Measurements from ENCODE around the gene ANKS1A. TPM values are rescaled to one million over a fixed set of nuclear protein-coding genes. Genes with fewer than 3 reads are reported as not detected.

Gene ANKS1A
- polyA plus RNA-seq, 1 of the 3 experiments (the other 2 are of a cell fraction), result 7.6 TPM

DNA sequence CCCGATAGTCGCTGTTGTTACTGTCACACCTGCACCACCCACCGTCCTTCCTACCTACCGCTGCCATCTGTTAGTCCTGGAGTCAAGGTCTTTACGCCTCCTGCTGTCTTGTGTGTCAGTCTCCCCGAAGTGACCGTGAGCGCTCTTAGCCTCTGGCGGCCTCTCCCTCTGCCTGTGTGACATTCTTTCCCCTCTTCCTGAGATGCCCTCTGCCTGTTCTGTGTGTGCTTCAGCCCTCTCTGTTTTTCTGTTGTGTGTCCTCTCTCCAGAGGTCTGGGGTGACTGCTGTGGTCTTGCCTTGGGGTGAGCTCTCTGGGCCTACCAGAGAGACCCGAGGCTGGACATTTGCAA lies 197.2 kb downstream of the ANKS1A start:
- H3K9ac ChIP-seq, result no peak overlapping the region
- ChIA-PET CTCF (no interaction called here), POLR2A (no interaction called here)
- no peak overlapping the region for H2AFZ ChIP-seq (ENCODE audit: low read depth)
- H3K27me3 ChIP-seq (ENCODE audit: insufficient read depth), result no peaks in the 10 kb centered on the region
- DNase-seq, result peak; percentile 16
- TF ChIP-seq JUND (IDR thresholded peaks at IDR 0.05) (no peak), NRF1 (IDR thresholded peaks at IDR 0.05; ENCODE audit: low read depth, low read length) (no peak), FOXM1 (IDR thresholded peaks at IDR 0.05; ENCODE audit: low read depth) (no peak), FOSL2 (IDR thresholded peaks at IDR 0.05; ENCODE audit: borderline replicate concordance, low read depth) (no peak), MEF2A (IDR thresholded peaks at IDR 0.05; ENCODE audit: borderline replicate concordance, low read depth) (no peak), SIN3A (IDR thresholded peaks at IDR 0.05; ENCODE audit: borderline replicate concordance, low read depth, low read length) (no peak), TEAD4 (IDR thresholded peaks at IDR 0.05; ENCODE audit: borderline replicate concordance, insufficient read depth) (no peak)
- TF ChIP-seq, protein P1, sequence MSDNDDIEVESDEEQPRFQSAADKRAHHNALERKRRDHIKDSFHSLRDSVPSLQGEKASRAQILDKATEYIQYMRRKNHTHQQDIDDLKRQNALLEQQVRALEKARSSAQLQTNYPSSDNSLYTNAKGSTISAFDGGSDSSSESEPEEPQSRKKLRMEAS (IDR thresholded peaks at IDR 0.05; ENCODE audit: low read depth), result no peak
- H3K9me2 ChIP-seq, result no peaks in the 10 kb centered on the region
- no peak overlapping the region for H3K4me2 ChIP-seq
- H3K27ac ChIP-seq (ENCODE audit: low read depth in 2 of 2, low read length in 1 of 2), result no peak overlapping the region
- peaks cover 0 to 11% of the 10 kb centered on the region in 2 experiments; a peak in 1 of 4 replicates for H3K4me1 ChIP-seq (ENCODE audit: control insufficient read depth in 1 of 2, insufficient read depth in 2 of 2, low read depth in 1 of 2, low read length in 1 of 2)
- peaks cover 0 to 41% of the 10 kb centered on the region in 2 experiments for H3K36me3 ChIP-seq (replicated peaks in 1 of 2; ENCODE audit: control insufficient read depth in 1 of 2, insufficient read depth in 2 of 2, low read length in 1 of 2)
- H4K20me1 ChIP-seq (ENCODE audit: insufficient read depth), result no peaks in the 10 kb centered on the region
- no peaks in the 10 kb centered on the region for H3K79me2 ChIP-seq (ENCODE audit: insufficient read depth)
- H3K4me3 ChIP-seq (ENCODE audit: low read depth in 2 of 2, low read length in 1 of 2), result no peak overlapping the region
- no peaks in the 10 kb centered on the region for H3K9me3 ChIP-seq
- WGBS (ENCODE audit: low lambda C conversion rate), result 90% methylated on average over 10 of the region's 10 CpGs
- H3F3A ChIP-seq (replicated peaks; ENCODE audit: insufficient read depth), result no peaks in the 10 kb centered on the region

DNA sequence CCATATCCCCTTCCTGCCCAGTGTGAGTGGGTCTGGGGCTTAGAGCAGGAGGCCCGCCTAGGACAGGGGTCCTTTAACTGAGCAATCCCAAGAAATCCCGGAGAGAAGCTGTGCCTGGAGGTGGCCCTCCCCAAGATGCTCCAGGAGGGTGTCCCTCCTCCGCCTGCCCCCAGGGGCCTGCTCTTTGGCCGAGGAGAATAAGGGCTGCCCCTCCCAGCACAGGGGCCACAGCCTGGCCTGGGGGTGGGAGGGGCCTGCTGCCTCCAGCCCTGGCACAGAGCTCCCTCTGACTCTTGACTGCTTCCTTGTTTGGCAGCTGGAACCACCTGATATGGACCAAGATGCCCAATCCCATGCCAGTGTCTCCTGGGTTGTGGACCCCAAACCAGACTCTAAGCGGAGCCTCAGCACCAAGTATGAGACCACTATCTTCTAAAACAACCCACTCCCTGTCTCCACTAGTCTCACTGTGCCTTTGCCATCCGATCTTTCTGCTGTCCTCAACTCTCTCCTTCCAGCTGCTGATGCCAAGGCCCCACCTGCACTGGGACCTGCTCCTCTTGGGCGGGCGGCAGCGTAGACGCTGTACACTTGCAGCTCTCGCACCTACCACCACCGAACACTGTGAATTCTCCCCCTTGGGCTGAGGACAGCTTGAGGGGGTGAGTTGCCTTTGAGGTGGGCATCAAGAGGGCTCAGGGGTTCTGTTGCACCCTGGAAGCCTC lies 197.7 kb downstream of the ANKS1A start:
- Histone ChIP-seq H3K79me2 (ENCODE audit: insufficient read depth) (no peaks in the 10 kb centered on the region), H3F3A (replicated peaks; ENCODE audit: insufficient read depth) (no peaks in the 10 kb centered on the region), H3K9ac (no peak overlapping the region), H3K4me2 (no peak overlapping the region), H4K20me1 (ENCODE audit: insufficient read depth) (no peaks in the 10 kb centered on the region), H2AFZ (ENCODE audit: low read depth) (no peak overlapping the region), H3K27ac (ENCODE audit: low read depth in 2 of 2, low read length in 1 of 2) (no peak overlapping the region), H3K4me1 (ENCODE audit: control insufficient read depth in 1 of 2, insufficient read depth in 2 of 2, low read depth in 1 of 2, low read length in 1 of 2) (peaks cover 0 to 11% of the 10 kb centered on the region in 2 experiments; a peak in 1 of 4 replicates), H3K27me3 (ENCODE audit: insufficient read depth) (no peaks in the 10 kb centered on the region), H3K9me2 (no peaks in the 10 kb centered on the region), H3K36me3 (replicated peaks in 1 of 2; ENCODE audit: control insufficient read depth in 1 of 2, insufficient read depth in 2 of 2, low read length in 1 of 2) (peaks cover 0 to 39% of the 10 kb centered on the region in 2 experiments), H3K4me3 (ENCODE audit: low read depth in 2 of 2, low read length in 1 of 2) (no peak overlapping the region), H3K9me3 (no peaks in the 10 kb centered on the region)
- no peak for DNase-seq
- ChIA-PET CTCF (no interaction called here), POLR2A (no interaction called here)
- WGBS (ENCODE audit: low lambda C conversion rate), result 94% methylated on average over 5 of the region's 12 CpGs
- TF ChIP-seq POLR2AphosphoS5 (IDR thresholded peaks at IDR 0.05; ENCODE audit: low read depth, low read length), result no peak
- TF ChIP-seq GABPA (IDR thresholded peaks at IDR 0.05; ENCODE audit: low read depth), result no peak
- TF ChIP-seq, protein P2, sequence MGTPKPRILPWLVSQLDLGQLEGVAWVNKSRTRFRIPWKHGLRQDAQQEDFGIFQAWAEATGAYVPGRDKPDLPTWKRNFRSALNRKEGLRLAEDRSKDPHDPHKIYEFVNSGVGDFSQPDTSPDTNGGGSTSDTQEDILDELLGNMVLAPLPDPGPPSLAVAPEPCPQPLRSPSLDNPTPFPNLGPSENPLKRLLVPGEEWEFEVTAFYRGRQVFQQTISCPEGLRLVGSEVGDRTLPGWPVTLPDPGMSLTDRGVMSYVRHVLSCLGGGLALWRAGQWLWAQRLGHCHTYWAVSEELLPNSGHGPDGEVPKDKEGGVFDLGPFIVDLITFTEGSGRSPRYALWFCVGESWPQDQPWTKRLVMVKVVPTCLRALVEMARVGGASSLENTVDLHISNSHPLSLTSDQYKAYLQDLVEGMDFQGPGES (IDR thresholded peaks at IDR 0.05; ENCODE audit: low read depth, low read length), result no peak
- no peak for TF ChIP-seq JUND (IDR thresholded peaks at IDR 0.05)
- TF ChIP-seq, protein P3, sequence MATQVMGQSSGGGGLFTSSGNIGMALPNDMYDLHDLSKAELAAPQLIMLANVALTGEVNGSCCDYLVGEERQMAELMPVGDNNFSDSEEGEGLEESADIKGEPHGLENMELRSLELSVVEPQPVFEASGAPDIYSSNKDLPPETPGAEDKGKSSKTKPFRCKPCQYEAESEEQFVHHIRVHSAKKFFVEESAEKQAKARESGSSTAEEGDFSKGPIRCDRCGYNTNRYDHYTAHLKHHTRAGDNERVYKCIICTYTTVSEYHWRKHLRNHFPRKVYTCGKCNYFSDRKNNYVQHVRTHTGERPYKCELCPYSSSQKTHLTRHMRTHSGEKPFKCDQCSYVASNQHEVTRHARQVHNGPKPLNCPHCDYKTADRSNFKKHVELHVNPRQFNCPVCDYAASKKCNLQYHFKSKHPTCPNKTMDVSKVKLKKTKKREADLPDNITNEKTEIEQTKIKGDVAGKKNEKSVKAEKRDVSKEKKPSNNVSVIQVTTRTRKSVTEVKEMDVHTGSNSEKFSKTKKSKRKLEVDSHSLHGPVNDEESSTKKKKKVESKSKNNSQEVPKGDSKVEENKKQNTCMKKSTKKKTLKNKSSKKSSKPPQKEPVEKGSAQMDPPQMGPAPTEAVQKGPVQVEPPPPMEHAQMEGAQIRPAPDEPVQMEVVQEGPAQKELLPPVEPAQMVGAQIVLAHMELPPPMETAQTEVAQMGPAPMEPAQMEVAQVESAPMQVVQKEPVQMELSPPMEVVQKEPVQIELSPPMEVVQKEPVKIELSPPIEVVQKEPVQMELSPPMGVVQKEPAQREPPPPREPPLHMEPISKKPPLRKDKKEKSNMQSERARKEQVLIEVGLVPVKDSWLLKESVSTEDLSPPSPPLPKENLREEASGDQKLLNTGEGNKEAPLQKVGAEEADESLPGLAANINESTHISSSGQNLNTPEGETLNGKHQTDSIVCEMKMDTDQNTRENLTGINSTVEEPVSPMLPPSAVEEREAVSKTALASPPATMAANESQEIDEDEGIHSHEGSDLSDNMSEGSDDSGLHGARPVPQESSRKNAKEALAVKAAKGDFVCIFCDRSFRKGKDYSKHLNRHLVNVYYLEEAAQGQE (IDR thresholded peaks at IDR 0.05; ENCODE audit: low read depth, low read length), result no peak
- no peak for TF ChIP-seq EZH2phosphoT487 (IDR thresholded peaks at IDR 0.05; ENCODE audit: borderline replicate concordance, low read depth)
- TF ChIP-seq MEF2A (IDR thresholded peaks at IDR 0.05; ENCODE audit: borderline replicate concordance, low read depth), result no peak
- no peak for TF ChIP-seq MXI1 (IDR thresholded peaks at IDR 0.05; ENCODE audit: low read depth, low read length)
- TF ChIP-seq, protein P4, sequence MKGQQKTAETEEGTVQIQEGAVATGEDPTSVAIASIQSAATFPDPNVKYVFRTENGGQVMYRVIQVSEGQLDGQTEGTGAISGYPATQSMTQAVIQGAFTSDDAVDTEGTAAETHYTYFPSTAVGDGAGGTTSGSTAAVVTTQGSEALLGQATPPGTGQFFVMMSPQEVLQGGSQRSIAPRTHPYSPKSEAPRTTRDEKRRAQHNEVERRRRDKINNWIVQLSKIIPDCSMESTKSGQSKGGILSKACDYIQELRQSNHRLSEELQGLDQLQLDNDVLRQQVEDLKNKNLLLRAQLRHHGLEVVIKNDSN (IDR thresholded peaks at IDR 0.05; ENCODE audit: borderline replicate concordance, low read depth), result no peak
- TF ChIP-seq, protein P5, sequence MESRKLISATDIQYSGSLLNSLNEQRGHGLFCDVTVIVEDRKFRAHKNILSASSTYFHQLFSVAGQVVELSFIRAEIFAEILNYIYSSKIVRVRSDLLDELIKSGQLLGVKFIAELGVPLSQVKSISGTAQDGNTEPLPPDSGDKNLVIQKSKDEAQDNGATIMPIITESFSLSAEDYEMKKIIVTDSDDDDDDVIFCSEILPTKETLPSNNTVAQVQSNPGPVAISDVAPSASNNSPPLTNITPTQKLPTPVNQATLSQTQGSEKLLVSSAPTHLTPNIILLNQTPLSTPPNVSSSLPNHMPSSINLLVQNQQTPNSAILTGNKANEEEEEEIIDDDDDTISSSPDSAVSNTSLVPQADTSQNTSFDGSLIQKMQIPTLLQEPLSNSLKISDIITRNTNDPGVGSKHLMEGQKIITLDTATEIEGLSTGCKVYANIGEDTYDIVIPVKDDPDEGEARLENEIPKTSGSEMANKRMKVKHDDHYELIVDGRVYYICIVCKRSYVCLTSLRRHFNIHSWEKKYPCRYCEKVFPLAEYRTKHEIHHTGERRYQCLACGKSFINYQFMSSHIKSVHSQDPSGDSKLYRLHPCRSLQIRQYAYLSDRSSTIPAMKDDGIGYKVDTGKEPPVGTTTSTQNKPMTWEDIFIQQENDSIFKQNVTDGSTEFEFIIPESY (IDR thresholded peaks at IDR 0.05; ENCODE audit: borderline replicate concordance, low read depth), result no peak
- TF ChIP-seq, protein P6, sequence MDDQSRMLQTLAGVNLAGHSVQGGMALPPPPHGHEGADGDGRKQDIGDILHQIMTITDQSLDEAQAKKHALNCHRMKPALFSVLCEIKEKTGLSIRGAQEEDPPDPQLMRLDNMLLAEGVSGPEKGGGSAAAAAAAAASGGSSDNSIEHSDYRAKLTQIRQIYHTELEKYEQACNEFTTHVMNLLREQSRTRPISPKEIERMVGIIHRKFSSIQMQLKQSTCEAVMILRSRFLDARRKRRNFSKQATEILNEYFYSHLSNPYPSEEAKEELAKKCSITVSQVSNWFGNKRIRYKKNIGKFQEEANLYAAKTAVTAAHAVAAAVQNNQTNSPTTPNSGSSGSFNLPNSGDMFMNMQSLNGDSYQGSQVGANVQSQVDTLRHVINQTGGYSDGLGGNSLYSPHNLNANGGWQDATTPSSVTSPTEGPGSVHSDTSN (IDR thresholded peaks at IDR 0.05), result no peak
- no peak for TF ChIP-seq FOXM1 (IDR thresholded peaks at IDR 0.05; ENCODE audit: low read depth)
- TF ChIP-seq NRF1 (IDR thresholded peaks at IDR 0.05; ENCODE audit: low read depth, low read length), result no peak
- TF ChIP-seq RFX5 (IDR thresholded peaks at IDR 0.05; ENCODE audit: low read length), result no peak
